ENCODE results near the gene RBM38.
"Not testable (repeated sequence)": the region's sequence is repeated elsewhere in the genome, so short reads cannot be mapped to it uniquely, and the experiment has no call there.

Gene RBM38

GRCh38 chr20:57390604-57391438 lies at the start of gene RBM38:
Gene RBM38 (plus strand): TSS chr20:57391396. CDS start chr20:57391582, 186 bp downstream.
- DNase-seq (ENCODE audit: low read depth, low spot score), result peak; percentile 39
- TF ChIP-seq, protein P1, sequence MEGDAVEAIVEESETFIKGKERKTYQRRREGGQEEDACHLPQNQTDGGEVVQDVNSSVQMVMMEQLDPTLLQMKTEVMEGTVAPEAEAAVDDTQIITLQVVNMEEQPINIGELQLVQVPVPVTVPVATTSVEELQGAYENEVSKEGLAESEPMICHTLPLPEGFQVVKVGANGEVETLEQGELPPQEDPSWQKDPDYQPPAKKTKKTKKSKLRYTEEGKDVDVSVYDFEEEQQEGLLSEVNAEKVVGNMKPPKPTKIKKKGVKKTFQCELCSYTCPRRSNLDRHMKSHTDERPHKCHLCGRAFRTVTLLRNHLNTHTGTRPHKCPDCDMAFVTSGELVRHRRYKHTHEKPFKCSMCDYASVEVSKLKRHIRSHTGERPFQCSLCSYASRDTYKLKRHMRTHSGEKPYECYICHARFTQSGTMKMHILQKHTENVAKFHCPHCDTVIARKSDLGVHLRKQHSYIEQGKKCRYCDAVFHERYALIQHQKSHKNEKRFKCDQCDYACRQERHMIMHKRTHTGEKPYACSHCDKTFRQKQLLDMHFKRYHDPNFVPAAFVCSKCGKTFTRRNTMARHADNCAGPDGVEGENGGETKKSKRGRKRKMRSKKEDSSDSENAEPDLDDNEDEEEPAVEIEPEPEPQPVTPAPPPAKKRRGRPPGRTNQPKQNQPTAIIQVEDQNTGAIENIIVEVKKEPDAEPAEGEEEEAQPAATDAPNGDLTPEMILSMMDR (IDR thresholded peaks at IDR 0.05; ENCODE audit: low read depth, low read length), result no peak
- in situ Hi-C loops (cut with HindIII; ENCODE audit: low sequenced_read_pairs), result no loop called here
- peak within 1 kb of the TSS; percentile 62 for H3K4me3 ChIP-seq (ENCODE audit: low read depth, low read length)

DNA sequence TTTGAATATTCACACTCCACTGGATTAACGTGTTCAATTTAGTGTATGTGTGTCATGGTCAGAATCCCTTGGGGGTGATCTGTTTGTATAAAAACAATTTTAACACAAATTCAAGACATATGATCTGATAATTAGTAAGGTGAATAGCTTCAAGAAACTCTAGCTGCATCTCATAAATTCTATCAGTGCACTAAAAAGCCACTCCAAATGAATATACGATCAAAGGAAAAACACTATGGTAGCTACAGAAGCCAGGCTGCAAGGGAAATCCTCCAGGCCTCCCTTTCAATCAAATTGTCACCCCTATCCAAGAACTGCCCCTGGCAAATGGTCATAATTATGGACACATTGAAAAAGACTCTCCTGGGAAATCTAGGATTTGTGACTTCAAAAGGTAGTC lies 49.5 kb upstream of the RBM38 start:
- in situ Hi-C loops (cut with HindIII; ENCODE audit: low sequenced_read_pairs), result no loop called here
- no peak for DNase-seq (ENCODE audit: low read depth, low spot score)
- H3K4me3 ChIP-seq (ENCODE audit: low read depth, low read length), result no peak overlapping the region
- TF ChIP-seq, protein P1 (IDR thresholded peaks at IDR 0.05; ENCODE audit: low read depth, low read length), result no peak

DNA sequence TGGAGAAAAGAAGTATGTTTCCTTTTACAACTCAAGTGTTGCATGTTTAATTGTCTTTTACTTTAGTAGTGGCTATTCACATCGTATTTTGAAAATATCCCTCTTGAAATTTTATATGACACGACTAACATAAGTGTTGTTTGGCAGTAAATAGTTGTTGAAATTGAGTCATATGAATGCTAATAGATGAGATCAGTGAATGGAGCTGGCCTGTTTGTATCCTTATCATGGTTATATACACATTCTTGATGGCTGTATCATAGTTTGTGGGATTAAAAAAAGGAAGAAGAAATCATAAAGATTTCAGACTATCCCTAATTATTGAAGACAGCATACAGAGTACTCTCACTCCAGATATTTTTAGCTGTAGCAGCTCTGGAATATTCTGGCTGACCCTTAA lies 48.4 kb upstream of the RBM38 start:
- DNase-seq (ENCODE audit: low read depth, low spot score), result no peak
- H3K4me3 ChIP-seq (ENCODE audit: low read depth, low read length), result no peak overlapping the region
- TF ChIP-seq, protein P1 (IDR thresholded peaks at IDR 0.05; ENCODE audit: low read depth, low read length), result no peak
- in situ Hi-C loops (cut with HindIII; ENCODE audit: low sequenced_read_pairs), result no loop called here

GRCh38 chr20:57346477-57346876 lies 44.7 kb upstream of the RBM38 start:
- TF ChIP-seq, protein P1 (IDR thresholded peaks at IDR 0.05; ENCODE audit: low read depth, low read length), result peak; percentile 68
- no peak overlapping the region for H3K4me3 ChIP-seq (ENCODE audit: low read depth, low read length)
- in situ Hi-C loops (cut with HindIII; ENCODE audit: low sequenced_read_pairs), result no loop called here
- peak; percentile 76 for DNase-seq (ENCODE audit: low read depth, low spot score)

DNA sequence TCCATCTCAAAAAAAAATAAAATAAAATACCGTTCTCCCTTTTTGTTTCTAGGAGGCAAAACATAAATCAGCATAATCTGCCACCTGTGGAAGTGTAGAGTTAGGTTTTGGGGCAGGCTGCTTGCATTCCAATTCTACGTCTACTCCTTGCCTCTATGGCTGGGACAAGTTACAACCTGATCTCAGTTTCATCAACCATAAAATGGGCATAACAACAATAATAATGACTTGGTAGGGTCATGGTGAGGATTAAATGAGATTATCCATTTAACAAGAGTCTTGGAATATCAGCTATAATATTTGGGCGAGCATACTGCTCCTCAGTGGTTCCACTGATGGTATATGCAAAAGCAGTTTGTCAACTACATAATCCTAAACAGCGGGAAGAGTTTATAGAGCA lies 43.8 kb upstream of the RBM38 start:
- H3K4me3 ChIP-seq (ENCODE audit: low read depth, low read length), result no peak overlapping the region
- in situ Hi-C loops (cut with HindIII; ENCODE audit: low sequenced_read_pairs), result no loop called here
- TF ChIP-seq, protein P1 (IDR thresholded peaks at IDR 0.05; ENCODE audit: low read depth, low read length), result no peak
- no peak for DNase-seq (ENCODE audit: low read depth, low spot score)

DNA sequence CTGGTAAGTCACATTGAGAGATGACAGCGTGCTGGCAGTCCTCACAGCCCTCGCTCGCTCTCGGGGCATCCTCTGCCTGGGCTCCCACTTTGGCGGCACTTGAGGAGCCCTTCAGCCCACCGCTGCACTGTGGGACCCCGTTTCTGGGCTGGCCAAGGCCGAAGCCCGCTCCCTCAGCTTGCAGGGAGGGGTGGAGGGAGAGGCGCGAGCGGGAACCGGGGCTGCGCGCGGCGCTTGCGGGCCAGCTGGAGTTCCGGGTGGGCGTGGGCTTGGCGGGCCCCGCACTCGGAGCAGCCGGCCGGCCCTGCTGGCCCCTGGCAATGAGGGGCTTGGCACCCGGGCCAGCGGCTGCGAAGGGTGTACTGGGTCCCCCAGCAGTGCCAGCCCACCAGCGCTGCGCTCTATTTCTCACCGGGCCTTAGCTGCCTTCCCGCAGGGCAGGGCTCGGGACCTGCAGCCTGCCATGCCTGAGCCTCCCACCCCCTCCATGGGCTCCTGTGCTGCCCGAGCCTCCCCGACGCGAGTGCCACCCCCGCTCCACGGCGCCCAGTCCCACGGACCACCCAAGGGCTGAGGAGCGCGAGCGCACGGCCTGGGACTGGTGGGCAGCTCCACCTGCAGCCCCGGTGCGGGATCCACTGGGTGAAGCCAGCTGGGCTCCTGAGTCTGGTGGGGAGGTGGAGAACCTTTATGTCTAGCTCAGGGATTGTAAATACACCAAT lies 42.8 kb upstream of the RBM38 start:
- H3K4me3 ChIP-seq (ENCODE audit: low read depth, low read length); DNase-seq (ENCODE audit: low read depth, low spot score); in situ Hi-C loops (cut with HindIII; ENCODE audit: low sequenced_read_pairs): not testable (repeated sequence)

GRCh38 chr20:57348922-57349574 lies 42.1 kb upstream of the RBM38 start:
- in situ Hi-C loops (cut with HindIII; ENCODE audit: low sequenced_read_pairs); H3K4me3 ChIP-seq (ENCODE audit: low read depth, low read length); DNase-seq (ENCODE audit: low read depth, low spot score): not testable (repeated sequence)

Data from astrocyte of the spinal cord (primary cell).